DND-41 (cell line): ENCODE results near the gene GRID2.

Experiments used
- ATAC-seq: fragments of 200-7000 bp; cut with Tn5 transposase; 3 replicates; pipeline ENCODE4 v1.9.1; 2021; ENCODE audit warnings: low read depth; ENCODE audit not compliant: insufficient read depth
- DNase-seq: peaks from one replicate; pipeline ENCODE4 v3.0.0-alpha.2; 2020
- H2AFZ ChIP-seq: 2 replicates; pipeline ENCODE4 v1.6.0; 2012; ENCODE audit warnings: low read depth, low read length
- H3K27ac ChIP-seq: 2 replicates; pipeline ENCODE4 v1.5.1; 2012; ENCODE audit warnings: low read length, inconsistent platforms
- H3K27me3 ChIP-seq: fragments of 200-600 bp; sonication (generic); 2 replicates; pipeline ENCODE4 v1.6.0; 2012; ENCODE audit warnings: low read length, mild to moderate bottlenecking, inconsistent platforms; ENCODE audit not compliant: insufficient read depth, poor library complexity
- H3K36me3 ChIP-seq: 2 replicates; pipeline ENCODE4 v1.5.1; 2012; ENCODE audit warnings: low read length, inconsistent platforms; ENCODE audit not compliant: insufficient read depth
- H3K4me1 ChIP-seq: 2 replicates; pipeline ENCODE4 v1.5.1; 2012; ENCODE audit warnings: mild to moderate bottlenecking, low read length; ENCODE audit not compliant: insufficient read depth
- H3K4me2 ChIP-seq: 2 replicates; pipeline ENCODE4 v1.6.0; 2012; ENCODE audit warnings: mild to moderate bottlenecking, moderate library complexity, low read length, inconsistent platforms; ENCODE audit not compliant: insufficient read depth
- H3K4me3 ChIP-seq, 2 experiments: fragments of 200-600 bp in 1 of 2; shearing (Covaris generic) in 1 of 2; 2 replicates each; pipeline ENCODE4 v1.5.1; 2012 to 2016; ENCODE audit warnings: inconsistent platforms in 2 of 2, low read length in 2 of 2, mild to moderate bottlenecking in 2 of 2, low read depth in 1 of 2, moderate library complexity in 1 of 2
- H3K79me2 ChIP-seq: 2 replicates; pipeline ENCODE4 v1.6.0; 2012; ENCODE audit warnings: low read length, inconsistent platforms; ENCODE audit not compliant: insufficient read depth
- H3K9ac ChIP-seq: 2 replicates; pipeline ENCODE4 v1.6.0; 2012; ENCODE audit warnings: low read depth, mild to moderate bottlenecking, inconsistent platforms, low read length, moderate library complexity
- H3K9me3 ChIP-seq: 2 replicates; pipeline ENCODE4 v1.5.1; 2012; ENCODE audit warnings: low read length, moderate library complexity, mild to moderate bottlenecking, inconsistent platforms; ENCODE audit not compliant: insufficient read depth, severe bottlenecking
- H4K20me1 ChIP-seq: 2 replicates; pipeline ENCODE4 v1.6.0; 2012; ENCODE audit warnings: low read length; ENCODE audit not compliant: insufficient read depth
- EZH2 ChIP-seq: IDR thresholded peaks from 3 replicates; pipeline ENCODE4 v1.6.1; 2012; ENCODE audit warnings: borderline replicate concordance, low read depth, mild to moderate bottlenecking, moderate library complexity, low read length, inconsistent platforms; ENCODE audit not compliant: severe bottlenecking
- TF ChIP-seq, protein P1 (sequence below): IDR thresholded peaks from 2 replicates; pipeline ENCODE4 v1.5.1; 2012; ENCODE audit warnings: borderline replicate concordance, low read length, moderate library complexity, mild to moderate bottlenecking; ENCODE audit not compliant: poor library complexity, severe bottlenecking; ENCODE audit errors: extremely low read depth

Gene GRID2

DNA sequence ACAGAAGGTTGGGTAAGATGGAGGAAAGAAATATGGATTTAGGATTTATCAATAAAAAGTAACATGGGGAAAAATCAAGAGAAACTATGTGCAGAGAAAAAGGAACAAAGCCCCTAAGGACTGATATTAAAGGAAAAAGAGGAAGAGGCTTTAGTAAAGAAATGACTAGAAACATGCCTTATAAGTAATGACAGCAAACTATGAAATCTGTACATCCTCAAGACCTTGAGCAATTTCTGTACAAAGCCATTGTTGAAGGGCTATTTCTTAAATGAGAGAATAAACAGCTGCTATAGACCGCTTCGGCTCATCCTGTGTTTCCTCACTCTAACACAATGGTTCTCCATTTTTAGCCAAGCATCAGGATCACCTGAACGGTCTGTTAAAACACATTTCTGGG, 1344.5 kb downstream of the GRID2 start:
- TF ChIP-seq, protein P1, sequence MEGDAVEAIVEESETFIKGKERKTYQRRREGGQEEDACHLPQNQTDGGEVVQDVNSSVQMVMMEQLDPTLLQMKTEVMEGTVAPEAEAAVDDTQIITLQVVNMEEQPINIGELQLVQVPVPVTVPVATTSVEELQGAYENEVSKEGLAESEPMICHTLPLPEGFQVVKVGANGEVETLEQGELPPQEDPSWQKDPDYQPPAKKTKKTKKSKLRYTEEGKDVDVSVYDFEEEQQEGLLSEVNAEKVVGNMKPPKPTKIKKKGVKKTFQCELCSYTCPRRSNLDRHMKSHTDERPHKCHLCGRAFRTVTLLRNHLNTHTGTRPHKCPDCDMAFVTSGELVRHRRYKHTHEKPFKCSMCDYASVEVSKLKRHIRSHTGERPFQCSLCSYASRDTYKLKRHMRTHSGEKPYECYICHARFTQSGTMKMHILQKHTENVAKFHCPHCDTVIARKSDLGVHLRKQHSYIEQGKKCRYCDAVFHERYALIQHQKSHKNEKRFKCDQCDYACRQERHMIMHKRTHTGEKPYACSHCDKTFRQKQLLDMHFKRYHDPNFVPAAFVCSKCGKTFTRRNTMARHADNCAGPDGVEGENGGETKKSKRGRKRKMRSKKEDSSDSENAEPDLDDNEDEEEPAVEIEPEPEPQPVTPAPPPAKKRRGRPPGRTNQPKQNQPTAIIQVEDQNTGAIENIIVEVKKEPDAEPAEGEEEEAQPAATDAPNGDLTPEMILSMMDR, result no peak
- no peaks in the 10 kb centered on the region for H3K79me2 ChIP-seq
- no peak overlapping the region for H2AFZ ChIP-seq
- H3K27ac ChIP-seq, result no peak overlapping the region
- H3K4me3 ChIP-seq, result no peak overlapping the region
- no peak overlapping the region for H3K9ac ChIP-seq
- H3K4me2 ChIP-seq, result no peak overlapping the region
- H3K9me3 ChIP-seq, result no peaks in the 10 kb centered on the region
- no peaks in the 10 kb centered on the region for H3K36me3 ChIP-seq
- ATAC-seq, result no peak
- no peaks in the 10 kb centered on the region for H3K27me3 ChIP-seq
- H4K20me1 ChIP-seq, result no peaks in the 10 kb centered on the region
- no peak for DNase-seq
- H3K4me1 ChIP-seq, result no peaks in the 10 kb centered on the region

DNA sequence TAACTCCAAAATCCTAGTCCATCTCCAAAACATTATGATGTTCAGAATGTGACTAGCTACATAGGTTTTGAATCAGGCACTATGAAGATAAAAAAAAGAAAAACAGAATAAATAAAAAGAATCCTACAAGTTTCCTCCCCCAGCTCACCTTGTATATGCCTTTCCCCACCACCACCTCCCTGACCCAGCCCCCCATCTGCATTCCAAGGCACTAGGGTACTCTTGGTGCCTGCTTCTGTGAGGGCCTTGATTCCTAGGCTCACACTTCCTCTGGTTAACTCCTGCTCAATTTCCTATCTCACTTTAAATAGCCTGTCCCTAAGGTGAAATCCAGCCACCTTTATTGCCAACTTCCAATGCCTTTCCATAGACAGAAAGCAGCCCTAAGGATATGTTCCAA, 1346.1 kb downstream of the GRID2 start:
- no peak overlapping the region for H3K4me2 ChIP-seq

DNA sequence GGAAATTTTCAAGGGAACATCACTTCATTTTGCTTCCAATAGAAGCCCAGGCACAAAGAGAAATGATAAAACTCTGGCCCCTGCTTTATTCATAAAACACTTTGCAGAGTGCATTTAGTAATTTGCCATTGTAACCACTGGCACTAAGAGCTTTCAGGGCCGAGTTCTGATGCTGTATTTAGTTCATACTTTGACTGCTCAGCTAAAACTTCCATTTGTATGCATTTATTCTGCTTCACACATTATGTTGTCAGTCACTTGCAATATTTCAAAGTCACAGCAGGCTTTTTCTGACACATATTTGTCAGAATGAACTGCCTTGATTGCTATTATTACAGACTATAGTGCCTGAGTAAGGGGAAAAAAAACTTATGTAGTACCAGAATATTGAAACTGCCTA, 1350.4 kb downstream of the GRID2 start:
- Histone ChIP-seq H3K36me3 (no peaks in the 10 kb centered on the region), H3K9me3 (no peaks in the 10 kb centered on the region), H4K20me1 (no peaks in the 10 kb centered on the region), H3K79me2 (no peaks in the 10 kb centered on the region), H3K4me3 (no peak overlapping the region), H3K4me1 (no peaks in the 10 kb centered on the region), H3K9ac (no peak overlapping the region), H3K27ac (no peak overlapping the region), H3K27me3 (no peaks in the 10 kb centered on the region), H2AFZ (no peak overlapping the region), H3K4me2 (no peak overlapping the region)
- no peak for ATAC-seq
- TF ChIP-seq, protein P1, result no peak
- no peak for TF ChIP-seq EZH2
- no peak for DNase-seq

More for the DNA sequence above, 1346.1 kb downstream of the GRID2 start:
- ATAC-seq (no peak), DNase-seq (no peak)
- Histone ChIP-seq H3K4me3 (no peak overlapping the region), H3K36me3 (no peaks in the 10 kb centered on the region), H2AFZ (no peak overlapping the region), H3K27me3 (no peaks in the 10 kb centered on the region), H3K9me3 (no peaks in the 10 kb centered on the region), H3K27ac (no peak overlapping the region), H3K9ac (no peak overlapping the region), H3K4me1 (no peaks in the 10 kb centered on the region), H3K79me2 (no peaks in the 10 kb centered on the region), H4K20me1 (no peaks in the 10 kb centered on the region)
- TF ChIP-seq EZH2, result no peak
- TF ChIP-seq, protein P1, result no peak

DNA sequence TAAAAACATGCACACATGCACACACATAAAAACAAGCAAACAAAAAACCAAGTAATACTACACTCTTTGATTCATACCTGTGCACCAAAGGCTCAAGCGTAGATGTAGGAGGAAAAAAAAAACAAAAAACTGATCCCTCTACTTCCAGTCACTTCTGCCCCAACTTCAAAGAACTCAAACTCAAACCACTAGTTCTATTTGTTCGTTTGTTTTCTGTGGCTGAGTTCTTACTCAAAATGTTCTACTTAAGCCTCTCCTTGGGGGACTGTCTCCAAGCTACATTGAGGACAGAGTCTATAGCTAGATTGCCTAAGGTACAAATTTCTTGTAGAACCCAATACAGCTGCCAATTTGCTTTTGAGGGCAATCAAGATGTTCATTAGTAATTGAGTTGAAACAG, 1353.8 kb downstream of the GRID2 start:
- no peaks in the 10 kb centered on the region for H3K4me1 ChIP-seq
- no peak overlapping the region for H3K4me2 ChIP-seq
- H2AFZ ChIP-seq, result no peak overlapping the region
- H3K79me2 ChIP-seq, result no peaks in the 10 kb centered on the region
- no peak overlapping the region for H3K4me3 ChIP-seq
- H3K9me3 ChIP-seq, result no peaks in the 10 kb centered on the region
- no peaks in the 10 kb centered on the region for H4K20me1 ChIP-seq
- ATAC-seq (no peak), DNase-seq (no peak)
- TF ChIP-seq, protein P1, result no peak
- TF ChIP-seq EZH2, result no peak
- no peak overlapping the region for H3K27ac ChIP-seq
- no peaks in the 10 kb centered on the region for H3K36me3 ChIP-seq
- no peak overlapping the region for H3K9ac ChIP-seq
- no peaks in the 10 kb centered on the region for H3K27me3 ChIP-seq
